HCT116 (cell line): ENCODE results near the gene DTNB. TPM values are rescaled to one million over a fixed set of nuclear protein-coding genes. Genes with fewer than 3 reads are reported as not detected.

ENCODE experiments used
- ATAC-seq: fragments of 200-7000 bp; cut with Tn5 transposase; 2 replicates; pipeline ENCODE4 v1.9.1; 2020; ENCODE audit warnings: mild to moderate bottlenecking, moderate library complexity
- BruUV-seq: library from RNA; stranded (reverse); fragments of 400-500 nt; replicated peaks from 2 replicates; lab custom pipeline; 2021; lab: Mats Ljungman, UMichigan
- CTCF ChIA-PET: fragments of 300-600 bp; sonication (Branson Sonifier 250); formaldehyde crosslinking; loops from one replicate; lab custom pipeline; 2021; ENCODE audit warnings: antibody characterized with exemption; lab: Charles Lee
- POLR2A ChIA-PET: fragments of 300-600, 350-600 bp; sonication (Branson Sonifier 250); formaldehyde crosslinking; loops from one replicate; lab custom pipeline; 2021; ENCODE audit warnings: antibody characterized with exemption; lab: Charles Lee
- RAD21 ChIA-PET, 2 experiments: fragments of 300-600 bp; sonication (Branson Sonifier 250); formaldehyde crosslinking; loops; one replicate each; lab custom pipeline; 2023; ENCODE audit warnings: low total read pairs in 2 of 2; ENCODE audit not compliant: uncharacterized antibody in 2 of 2, unreplicated experiment in 2 of 2, low non-redundant PET in 1 of 2; lab: Charles Lee
- DNase-seq: peaks from one replicate; pipeline ENCODE4 v3.0.0-alpha.2; 2010; ENCODE audit warnings: low read depth, low spot score
- H2AFZ ChIP-seq: fragments of 200-600 bp; shearing (Covaris generic), sonication (generic); 2 replicates; pipeline ENCODE4 v1.6.1; 2017; ENCODE audit warnings: low read depth, mixed run types, mixed read lengths, antibody characterized with exemption, low read length; ENCODE audit not compliant: poor library complexity, severe bottlenecking
- H3K27ac ChIP-seq: 2 replicates; pipeline ENCODE4 v1.5.1; 2012; ENCODE audit warnings: low read depth, low read length
- H3K27me3 ChIP-seq: fragments of 200-600 bp; sonication (generic); 2 replicates; pipeline ENCODE4 v1.6.1; 2016; ENCODE audit warnings: mixed run types, low read length, mixed read lengths; ENCODE audit not compliant: insufficient read depth
- H3K36me3 ChIP-seq, 2 experiments: fragments of 200-500 bp in 1 of 2; fragments of 200-600 bp in 1 of 2; sonication (Bioruptor generic) in 1 of 2; sonication (generic) in 1 of 2; 2 replicates each; pipeline versions ENCODE4 v1.5.1 to v1.6.1; 2014 to 2016; ENCODE audit warnings: low read length in 2 of 2, inconsistent platforms in 1 of 2, mixed read lengths in 1 of 2, mixed run types in 1 of 2; ENCODE audit not compliant: insufficient read depth in 2 of 2, control insufficient read depth in 1 of 2
- H3K4me1 ChIP-seq, 2 experiments: fragments of 200-600 bp in 1 of 2; sonication (generic) in 1 of 2; 2 replicates each; pipeline versions ENCODE4 v1.5.1 to v1.6.1; 2012 to 2017; ENCODE audit warnings: low read length in 2 of 2, inconsistent platforms in 1 of 2, mild to moderate bottlenecking in 1 of 2, mixed read lengths in 1 of 2, mixed run types in 1 of 2, moderate library complexity in 1 of 2; ENCODE audit not compliant: insufficient read depth in 2 of 2, control insufficient read depth in 1 of 2
- H3K4me2 ChIP-seq: fragments of 200-600 bp; sonication (generic); 2 replicates; pipeline ENCODE4 v1.6.1; 2017; ENCODE audit warnings: mixed run types, low read length, mixed read lengths
- H3K4me3 ChIP-seq, 2 experiments: fragments of 200-600 bp in 1 of 2; sonication (generic) in 1 of 2; replicated peaks in 1 of 2; 2 replicates each; pipeline ENCODE4 v1.5.1; 2011 to 2016; ENCODE audit warnings: low read length in 2 of 2, control low read depth in 1 of 2, low read depth in 1 of 2, mild to moderate bottlenecking in 1 of 2, mixed read lengths in 1 of 2, mixed run types in 1 of 2
- H3K79me2 ChIP-seq: fragments of 200-600 bp; sonication (generic); 2 replicates; pipeline ENCODE4 v1.6.1; 2017; ENCODE audit warnings: mild to moderate bottlenecking, mixed run types, low read length, moderate library complexity, mixed read lengths; ENCODE audit not compliant: insufficient read depth
- H3K9ac ChIP-seq: fragments of 200-600 bp; sonication (generic); 2 replicates; pipeline ENCODE4 v1.6.1; 2016; ENCODE audit warnings: low read length, mixed read lengths
- H3K9me2 ChIP-seq: fragments of 200-600 bp; sonication (generic), shearing (Covaris generic); 2 replicates; pipeline ENCODE4 v1.6.1; 2017; ENCODE audit warnings: mixed run types, mild to moderate bottlenecking, moderate library complexity; ENCODE audit not compliant: insufficient read depth
- H3K9me3 ChIP-seq, 2 experiments: fragments of 200-500 bp in 1 of 2; fragments of 200-600 bp in 1 of 2; sonication (Bioruptor generic) in 1 of 2; sonication (generic) in 1 of 2; 2 replicates each; pipeline ENCODE4 v1.6.1; 2014 to 2017; ENCODE audit warnings: low read length in 2 of 2, mixed read lengths in 2 of 2, inconsistent platforms in 1 of 2, low read depth in 1 of 2, mild to moderate bottlenecking in 1 of 2, mixed run types in 1 of 2, moderate library complexity in 1 of 2; ENCODE audit not compliant: control insufficient read depth in 1 of 2, insufficient read depth in 1 of 2
- H4K20me1 ChIP-seq: fragments of 200-600 bp; sonication (generic), shearing (Covaris generic); 2 replicates; pipeline ENCODE4 v1.6.1; 2017; ENCODE audit warnings: mixed run types, mild to moderate bottlenecking, moderate library complexity; ENCODE audit not compliant: insufficient read depth
- CEBPB ChIP-seq: IDR thresholded peaks from 2 replicates; pipeline ENCODE4 v1.6.1; 2012; ENCODE audit warnings: low read depth
- EZH2 ChIP-seq: fragments of 200-600 bp; sonication (generic); IDR thresholded peaks from 2 replicates; pipeline ENCODE4 v1.6.1; 2017; ENCODE audit warnings: antibody characterized with exemption, mixed run types
- EZH2phosphoT487 ChIP-seq: fragments of 200-600 bp; IDR thresholded peaks from 2 replicates; pipeline ENCODE4 v1.6.1; 2018; ENCODE audit warnings: antibody characterized with exemption, borderline replicate concordance
- FOSL1 ChIP-seq: IDR thresholded peaks from 2 replicates; pipeline ENCODE4 v1.6.1; 2012; ENCODE audit warnings: low read depth
- JUND ChIP-seq: IDR thresholded peaks from 2 replicates; pipeline ENCODE4 v1.6.1; 2012
- POLR2A ChIP-seq: IDR thresholded peaks from 2 replicates; pipeline ENCODE4 v1.7.0; 2011; ENCODE audit warnings: borderline replicate concordance; ENCODE audit not compliant: insufficient read depth, insufficient read length; ENCODE audit errors: extremely low read depth
- SIN3A ChIP-seq: IDR thresholded peaks from 2 replicates; pipeline ENCODE4 v1.6.1; 2012; ENCODE audit warnings: low read depth
- SRF ChIP-seq: IDR thresholded peaks from 2 replicates; pipeline ENCODE4 v1.6.1; 2012; ENCODE audit warnings: low read depth
- TCF7L2 ChIP-seq: IDR thresholded peaks from 2 replicates; pipeline ENCODE4 v1.7.0; 2011; ENCODE audit warnings: borderline replicate concordance, inconsistent platforms; ENCODE audit not compliant: insufficient read depth, insufficient read length; ENCODE audit errors: extremely low read depth
- YY1 ChIP-seq: IDR thresholded peaks from 2 replicates; pipeline ENCODE4 v1.6.1; 2011; ENCODE audit warnings: low read length, low read depth, moderate library complexity, mild to moderate bottlenecking; ENCODE audit not compliant: insufficient replicate concordance; ENCODE audit errors: extremely low read depth
- intact Hi-C: fragments of 100-400 bp; cut with micrococcal nuclease; formaldehyde crosslinking; loops from 2 replicates; pipeline ENCODE4 v1.10.0; 2022
- total RNA-seq: library from RNA; stranded (reverse); gene quantifications from one replicate; pipeline ENCODE4 v1.2.1, GENCODE V29; 2021; ENCODE audit not compliant: unreplicated experiment
- TF ChIP-seq, protein P1 (sequence below): IDR thresholded peaks from 2 replicates; pipeline ENCODE4 v1.6.1; 2012
- TF ChIP-seq, protein P2 (sequence below): IDR thresholded peaks from 2 replicates; pipeline ENCODE4 v1.6.1; 2012; ENCODE audit warnings: low read depth
- TF ChIP-seq, protein P3 (sequence below): IDR thresholded peaks from 2 replicates; pipeline ENCODE4 v1.6.1; 2011; ENCODE audit warnings: mild to moderate bottlenecking, low read length, moderate library complexity; ENCODE audit not compliant: insufficient replicate concordance; ENCODE audit errors: extremely low read depth
- TF ChIP-seq, protein P4 (sequence below): IDR thresholded peaks from 2 replicates; pipeline ENCODE4 v1.6.1; 2012

The DTNB gene
- total RNA-seq, 1 experiment from 2014 or later: 30.2 TPM

DNA sequence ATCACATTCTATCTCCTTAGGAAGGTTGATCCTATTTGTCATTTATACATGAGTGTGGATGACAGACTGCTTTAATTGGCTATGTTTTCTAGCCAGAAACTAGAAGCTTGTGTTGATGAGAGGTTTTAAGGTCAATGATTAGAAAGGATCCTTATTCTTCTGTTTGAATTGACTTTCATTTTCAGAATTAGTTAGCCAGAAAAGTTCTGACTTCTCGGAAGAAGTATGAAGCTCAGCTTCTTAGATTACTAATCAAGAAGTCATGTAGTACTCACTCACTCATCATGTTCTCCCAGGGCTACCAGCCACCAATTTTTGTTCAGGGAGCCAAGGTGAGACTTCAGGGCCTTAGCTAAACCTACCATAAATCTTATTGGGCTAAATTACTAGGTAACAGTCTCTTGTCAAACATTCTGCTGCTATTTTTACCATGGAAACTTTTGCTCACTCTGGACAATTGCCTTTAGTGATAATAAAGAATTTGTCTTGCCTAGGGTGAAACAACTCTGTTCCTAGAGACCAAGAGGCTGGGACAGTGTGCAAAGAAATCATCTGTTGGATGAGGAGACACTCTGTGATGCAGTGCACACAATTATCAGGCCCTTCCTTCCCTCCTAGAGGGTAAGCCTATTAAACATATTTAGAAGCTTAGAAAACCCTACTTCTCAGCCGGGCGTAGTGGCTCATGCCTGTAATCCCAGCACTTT lies 220.0 kb downstream of the DTNB start:
- Histone ChIP-seq H2AFZ (no peak overlapping the region), H3K27me3 (no peaks in the 10 kb centered on the region), H3K9ac (no peak overlapping the region), H4K20me1 (no peaks in the 10 kb centered on the region), H3K9me2 (no peaks in the 10 kb centered on the region), H3K4me2 (no peak overlapping the region), H3K79me2 (no peaks in the 10 kb centered on the region), H3K4me3 (no peak overlapping the region), H3K4me1 (no peaks in the 10 kb centered on the region), H3K36me3 (no peaks in the 10 kb centered on the region), H3K9me3 (no peaks in the 10 kb centered on the region), H3K27ac (no peak overlapping the region)
- ATAC-seq (no peak), DNase-seq (no peak)
- TF ChIP-seq FOSL1: no peak
- TF ChIP-seq, protein P1, sequence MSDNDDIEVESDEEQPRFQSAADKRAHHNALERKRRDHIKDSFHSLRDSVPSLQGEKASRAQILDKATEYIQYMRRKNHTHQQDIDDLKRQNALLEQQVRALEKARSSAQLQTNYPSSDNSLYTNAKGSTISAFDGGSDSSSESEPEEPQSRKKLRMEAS: no peak
- no peak for TF ChIP-seq TCF7L2
- TF ChIP-seq POLR2A: no peak
- no peak for TF ChIP-seq SIN3A
- no peak for TF ChIP-seq SRF
- TF ChIP-seq, protein P2, sequence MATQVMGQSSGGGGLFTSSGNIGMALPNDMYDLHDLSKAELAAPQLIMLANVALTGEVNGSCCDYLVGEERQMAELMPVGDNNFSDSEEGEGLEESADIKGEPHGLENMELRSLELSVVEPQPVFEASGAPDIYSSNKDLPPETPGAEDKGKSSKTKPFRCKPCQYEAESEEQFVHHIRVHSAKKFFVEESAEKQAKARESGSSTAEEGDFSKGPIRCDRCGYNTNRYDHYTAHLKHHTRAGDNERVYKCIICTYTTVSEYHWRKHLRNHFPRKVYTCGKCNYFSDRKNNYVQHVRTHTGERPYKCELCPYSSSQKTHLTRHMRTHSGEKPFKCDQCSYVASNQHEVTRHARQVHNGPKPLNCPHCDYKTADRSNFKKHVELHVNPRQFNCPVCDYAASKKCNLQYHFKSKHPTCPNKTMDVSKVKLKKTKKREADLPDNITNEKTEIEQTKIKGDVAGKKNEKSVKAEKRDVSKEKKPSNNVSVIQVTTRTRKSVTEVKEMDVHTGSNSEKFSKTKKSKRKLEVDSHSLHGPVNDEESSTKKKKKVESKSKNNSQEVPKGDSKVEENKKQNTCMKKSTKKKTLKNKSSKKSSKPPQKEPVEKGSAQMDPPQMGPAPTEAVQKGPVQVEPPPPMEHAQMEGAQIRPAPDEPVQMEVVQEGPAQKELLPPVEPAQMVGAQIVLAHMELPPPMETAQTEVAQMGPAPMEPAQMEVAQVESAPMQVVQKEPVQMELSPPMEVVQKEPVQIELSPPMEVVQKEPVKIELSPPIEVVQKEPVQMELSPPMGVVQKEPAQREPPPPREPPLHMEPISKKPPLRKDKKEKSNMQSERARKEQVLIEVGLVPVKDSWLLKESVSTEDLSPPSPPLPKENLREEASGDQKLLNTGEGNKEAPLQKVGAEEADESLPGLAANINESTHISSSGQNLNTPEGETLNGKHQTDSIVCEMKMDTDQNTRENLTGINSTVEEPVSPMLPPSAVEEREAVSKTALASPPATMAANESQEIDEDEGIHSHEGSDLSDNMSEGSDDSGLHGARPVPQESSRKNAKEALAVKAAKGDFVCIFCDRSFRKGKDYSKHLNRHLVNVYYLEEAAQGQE: no peak
- TF ChIP-seq EZH2: no peak
- TF ChIP-seq, protein P3, sequence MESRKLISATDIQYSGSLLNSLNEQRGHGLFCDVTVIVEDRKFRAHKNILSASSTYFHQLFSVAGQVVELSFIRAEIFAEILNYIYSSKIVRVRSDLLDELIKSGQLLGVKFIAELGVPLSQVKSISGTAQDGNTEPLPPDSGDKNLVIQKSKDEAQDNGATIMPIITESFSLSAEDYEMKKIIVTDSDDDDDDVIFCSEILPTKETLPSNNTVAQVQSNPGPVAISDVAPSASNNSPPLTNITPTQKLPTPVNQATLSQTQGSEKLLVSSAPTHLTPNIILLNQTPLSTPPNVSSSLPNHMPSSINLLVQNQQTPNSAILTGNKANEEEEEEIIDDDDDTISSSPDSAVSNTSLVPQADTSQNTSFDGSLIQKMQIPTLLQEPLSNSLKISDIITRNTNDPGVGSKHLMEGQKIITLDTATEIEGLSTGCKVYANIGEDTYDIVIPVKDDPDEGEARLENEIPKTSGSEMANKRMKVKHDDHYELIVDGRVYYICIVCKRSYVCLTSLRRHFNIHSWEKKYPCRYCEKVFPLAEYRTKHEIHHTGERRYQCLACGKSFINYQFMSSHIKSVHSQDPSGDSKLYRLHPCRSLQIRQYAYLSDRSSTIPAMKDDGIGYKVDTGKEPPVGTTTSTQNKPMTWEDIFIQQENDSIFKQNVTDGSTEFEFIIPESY: no peak
- no peak for TF ChIP-seq EZH2phosphoT487
- TF ChIP-seq, protein P4, sequence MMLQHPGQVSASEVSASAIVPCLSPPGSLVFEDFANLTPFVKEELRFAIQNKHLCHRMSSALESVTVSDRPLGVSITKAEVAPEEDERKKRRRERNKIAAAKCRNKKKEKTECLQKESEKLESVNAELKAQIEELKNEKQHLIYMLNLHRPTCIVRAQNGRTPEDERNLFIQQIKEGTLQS: no peak
- TF ChIP-seq CEBPB: no peak
- no peak for TF ChIP-seq JUND
- TF ChIP-seq YY1: no peak
- BruUV-seq: no TSS peak
- ChIA-PET POLR2A (no interaction called here), RAD21 (no interaction called here), CTCF (interaction anchor here (0.7 kb wide), 1 partner anchor 966 kb away, joined by 3 read pairs; no protein-coding TSS in a partner anchor)
- intact Hi-C loops: no loop called here
